Lower lobe of right lung (tissue), 2 donors: ENCODE results near the gene VSIG8. TPM values are rescaled to one million over a fixed set of nuclear protein-coding genes. Genes with fewer than 3 reads are reported as not detected.

Experiments
- ATAC-seq, 2 donors: fragments of 200-7000 bp; cut with Tn5 transposase; one replicate each; pipeline ENCODE4 v1.9.1; 2020 to 2022; ENCODE audit warnings: mild to moderate bottlenecking in 2 of 2, moderate library complexity in 2 of 2
- DNase-seq: peaks from one replicate; pipeline ENCODE4 v3.0.0-alpha.2; 2020
- H3K27ac ChIP-seq: fragments of 200-600 bp; one replicate; pipeline ENCODE4 v1.8.0; 2022
- H3K27me3 ChIP-seq: fragments of 200-600 bp; one replicate; pipeline ENCODE4 v1.8.0; 2022; ENCODE audit warnings: low read depth
- H3K36me3 ChIP-seq: fragments of 200-600 bp; one replicate; pipeline ENCODE4 v1.8.0; 2022; ENCODE audit warnings: mild to moderate bottlenecking
- H3K4me1 ChIP-seq: fragments of 200-600 bp; one replicate; pipeline ENCODE4 v1.8.0; 2022
- H3K4me3 ChIP-seq: fragments of 200-600 bp; one replicate; pipeline ENCODE4 v1.8.0; 2022; ENCODE audit warnings: mild to moderate bottlenecking
- H3K9me3 ChIP-seq: fragments of 200-600 bp; one replicate; pipeline ENCODE4 v1.8.0; 2022
- intact Hi-C: fragments of 100-400 bp; cut with DNase I; formaldehyde crosslinking; loops from one replicate; pipeline ENCODE4 v1.11.0; 2022
- total RNA-seq: library from RNA; stranded (reverse); fragmentation: NEBNext Ultra II Directional; extraction: Animal tissue kit (Norgen Biotek cat#: 25700); gene quantifications from one replicate; pipeline ENCODE4 v1.2.1, GENCODE V29; 2021
- TF ChIP-seq, protein P1 (sequence below): fragments of 200-600 bp; IDR thresholded peaks from one replicate; pipeline ENCODE4 v1.8.0; 2022; ENCODE audit warnings: antibody characterized with exemption, mild to moderate bottlenecking
- donor health status: DM: no; HTN: yes; CAD: no; lungs with severe emphysema.

Gene VSIG8
- total RNA-seq, 1 donor from 2014 or later = 0.35 TPM

GRCh38 chr1:159864262-159864661 is 1.8 kb upstream of the VSIG8 start:
- TF ChIP-seq, protein P1, sequence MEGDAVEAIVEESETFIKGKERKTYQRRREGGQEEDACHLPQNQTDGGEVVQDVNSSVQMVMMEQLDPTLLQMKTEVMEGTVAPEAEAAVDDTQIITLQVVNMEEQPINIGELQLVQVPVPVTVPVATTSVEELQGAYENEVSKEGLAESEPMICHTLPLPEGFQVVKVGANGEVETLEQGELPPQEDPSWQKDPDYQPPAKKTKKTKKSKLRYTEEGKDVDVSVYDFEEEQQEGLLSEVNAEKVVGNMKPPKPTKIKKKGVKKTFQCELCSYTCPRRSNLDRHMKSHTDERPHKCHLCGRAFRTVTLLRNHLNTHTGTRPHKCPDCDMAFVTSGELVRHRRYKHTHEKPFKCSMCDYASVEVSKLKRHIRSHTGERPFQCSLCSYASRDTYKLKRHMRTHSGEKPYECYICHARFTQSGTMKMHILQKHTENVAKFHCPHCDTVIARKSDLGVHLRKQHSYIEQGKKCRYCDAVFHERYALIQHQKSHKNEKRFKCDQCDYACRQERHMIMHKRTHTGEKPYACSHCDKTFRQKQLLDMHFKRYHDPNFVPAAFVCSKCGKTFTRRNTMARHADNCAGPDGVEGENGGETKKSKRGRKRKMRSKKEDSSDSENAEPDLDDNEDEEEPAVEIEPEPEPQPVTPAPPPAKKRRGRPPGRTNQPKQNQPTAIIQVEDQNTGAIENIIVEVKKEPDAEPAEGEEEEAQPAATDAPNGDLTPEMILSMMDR = no peak
- DNase-seq = no peak

DNA sequence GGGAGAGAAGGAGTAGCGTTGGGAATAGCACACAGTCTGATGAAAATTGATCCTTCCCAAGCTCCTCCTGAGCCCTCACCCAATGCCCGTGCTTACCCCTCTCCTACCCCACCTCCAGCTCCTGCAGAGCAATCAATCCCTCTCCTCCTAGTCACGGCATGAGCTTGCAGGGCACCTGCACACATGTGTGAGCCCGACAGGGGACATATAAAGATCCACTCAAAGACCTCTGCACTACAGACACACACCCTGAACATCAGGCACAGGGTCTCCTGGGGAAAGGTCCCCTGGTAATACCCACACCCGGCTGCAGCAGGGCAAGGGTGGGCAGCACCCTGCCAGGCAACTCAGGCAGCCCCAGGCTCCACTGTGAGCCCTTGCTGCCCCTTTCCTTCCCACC is 426 bp downstream of the VSIG8 start:
- no peak for ATAC-seq
- H3K36me3 ChIP-seq = no peaks in the 10 kb centered on the region
- H3K4me3 ChIP-seq = no peak overlapping the region
- TF ChIP-seq, protein P1 = no peak
- no peaks in the 10 kb centered on the region for H3K27me3 ChIP-seq
- intact Hi-C loops = no loop called here
- H3K4me1 ChIP-seq = no peaks in the 10 kb centered on the region
- no peaks in the 10 kb centered on the region for H3K9me3 ChIP-seq
- no peak overlapping the region for H3K27ac ChIP-seq
- no peak for DNase-seq

More at GRCh38 chr1:159864262-159864661, 1.8 kb upstream of the VSIG8 start:
- intact Hi-C loops = no loop called here
- peaks cover 9% of the 10 kb centered on the region for H3K4me1 ChIP-seq
- no peak overlapping the region for H3K4me3 ChIP-seq
- no peaks in the 10 kb centered on the region for H3K27me3 ChIP-seq
- ATAC-seq = no peak
- H3K27ac ChIP-seq = no peak overlapping the region
- no peaks in the 10 kb centered on the region for H3K36me3 ChIP-seq
- no peaks in the 10 kb centered on the region for H3K9me3 ChIP-seq

DNA sequence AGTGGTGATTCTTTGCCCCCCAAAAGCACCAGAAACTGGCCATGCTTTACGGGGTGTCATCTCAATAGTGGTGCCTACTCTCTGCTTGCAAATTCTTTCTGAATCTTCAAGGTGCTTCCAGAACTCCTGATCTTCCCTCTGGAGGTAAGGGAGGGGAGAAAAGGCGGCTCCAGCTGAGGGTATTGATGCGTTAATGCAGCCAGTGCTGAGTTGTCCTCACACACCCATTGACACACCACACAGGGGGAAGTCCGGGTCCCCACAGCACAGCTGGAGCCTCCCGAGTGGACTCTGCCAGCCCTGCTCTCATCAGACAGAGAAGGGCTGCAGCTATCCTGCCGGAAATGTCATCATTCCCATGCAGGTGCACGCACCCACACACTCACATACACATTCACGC is 1.2 kb downstream of the VSIG8 start:
- Histone ChIP-seq H3K27me3 (no peaks in the 10 kb centered on the region), H3K9me3 (no peaks in the 10 kb centered on the region), H3K4me1 (no peaks in the 10 kb centered on the region), H3K36me3 (no peaks in the 10 kb centered on the region), H3K27ac (no peak overlapping the region), H3K4me3 (no peak overlapping the region)
- TF ChIP-seq, protein P1 = no peak
- ATAC-seq (no peak), DNase-seq (no peak)
- intact Hi-C loops = no loop called here

DNA sequence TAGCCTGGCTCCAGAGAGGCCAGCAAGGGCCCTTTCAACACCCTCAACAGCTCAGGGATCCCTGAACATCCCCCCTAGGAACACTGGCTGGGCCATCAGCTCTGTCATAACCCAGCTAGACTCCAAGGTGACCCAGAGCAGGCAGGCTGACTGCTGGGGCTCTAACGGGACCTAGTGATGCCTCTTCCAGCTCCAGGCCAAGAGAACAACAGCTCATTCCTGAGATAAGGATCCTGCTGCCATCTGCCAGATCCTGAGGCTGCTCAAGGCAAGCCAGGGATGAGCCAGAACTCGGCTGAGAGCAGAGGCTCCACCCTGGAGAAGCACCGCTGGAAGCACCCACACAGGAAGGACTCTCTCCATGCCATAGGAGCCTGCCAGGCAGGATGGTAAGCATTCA is 2.0 kb downstream of the VSIG8 start:
- TF ChIP-seq, protein P1 = no peak
- ATAC-seq = no peak

GRCh38 chr1:159859767-159860322 is 2.6 kb downstream of the VSIG8 start:
- Histone ChIP-seq H3K27me3 (no peaks in the 10 kb centered on the region), H3K4me3 (no peak overlapping the region), H3K4me1 (peaks cover 6% of the 10 kb centered on the region), H3K27ac (no peak overlapping the region), H3K36me3 (no peaks in the 10 kb centered on the region), H3K9me3 (no peaks in the 10 kb centered on the region)
- ATAC-seq (no peak), DNase-seq (no peak)
- intact Hi-C loops = no loop called here
- TF ChIP-seq, protein P1 = no peak

More for the DNA sequence above, 2.0 kb downstream of the VSIG8 start:
- H3K27me3 ChIP-seq = no peaks in the 10 kb centered on the region
- H3K9me3 ChIP-seq = no peaks in the 10 kb centered on the region
- no peak overlapping the region for H3K4me3 ChIP-seq
- DNase-seq = no peak
- intact Hi-C loops = no loop called here
- H3K27ac ChIP-seq = no peak overlapping the region
- H3K4me1 ChIP-seq = peaks cover 1% of the 10 kb centered on the region
- no peaks in the 10 kb centered on the region for H3K36me3 ChIP-seq
